Glutamatergic neuron (in vitro differentiated cells): ENCODE measurements around the gene ZNF777. TPM values are rescaled to one million over a fixed set of nuclear protein-coding genes. Genes with fewer than 3 reads are reported as not detected.
"Not testable (repeated sequence)": the region's sequence is repeated elsewhere in the genome, so short reads cannot be mapped to it uniquely, and the experiment has no call there.

Experiments used
- DNase-seq: peaks from one replicate; pipeline ENCODE4 v3.0.0; 2022
- H3K27ac Mint-ChIP-seq: one replicate; pipeline ENCODE4 v1.8.0; 2020; ENCODE audit warnings: mild to moderate bottlenecking, mixed read lengths, inconsistent platforms; ENCODE audit not compliant: unreplicated experiment
- H3K27me3 Mint-ChIP-seq: one replicate; pipeline ENCODE4 v1.8.0; 2020; ENCODE audit warnings: mild to moderate bottlenecking, moderate library complexity, mixed read lengths, inconsistent platforms; ENCODE audit not compliant: unreplicated experiment
- H3K36me3 Mint-ChIP-seq: one replicate; pipeline ENCODE4 v1.8.0; 2020; ENCODE audit warnings: mild to moderate bottlenecking, mixed read lengths, inconsistent platforms; ENCODE audit not compliant: unreplicated experiment
- H3K4me1 Mint-ChIP-seq: one replicate; pipeline ENCODE4 v1.8.0; 2020; ENCODE audit warnings: mild to moderate bottlenecking, low read depth, mixed read lengths, inconsistent platforms; ENCODE audit not compliant: unreplicated experiment
- H3K4me3 Mint-ChIP-seq: one replicate; pipeline ENCODE4 v1.8.0; 2020; ENCODE audit warnings: mild to moderate bottlenecking, mixed read lengths, inconsistent platforms; ENCODE audit not compliant: unreplicated experiment
- H3K9me3 Mint-ChIP-seq: one replicate; pipeline ENCODE4 v1.8.0; 2020; ENCODE audit warnings: mild to moderate bottlenecking, moderate library complexity, mixed read lengths, inconsistent platforms; ENCODE audit not compliant: unreplicated experiment
- CTCF ChIP-seq: fragments of 200-600 bp; sonication (generic); IDR thresholded peaks from one replicate; pipeline ENCODE4 v1.5.0; 2021; ENCODE audit not compliant: partially characterized antibody, unreplicated experiment
- total RNA-seq: library from RNA; stranded (reverse); fragmentation: NEBNext Ultra II Directional; extraction: Animal tissue kit (Norgen Biotek cat#: 25700); gene quantifications from one replicate; pipeline ENCODE4 v1.2.1, GENCODE V29; 2021; ENCODE audit not compliant: unreplicated experiment

Gene ZNF777
- total RNA-seq, 1 donor from 2014 or later: 18.0 TPM

DNA sequence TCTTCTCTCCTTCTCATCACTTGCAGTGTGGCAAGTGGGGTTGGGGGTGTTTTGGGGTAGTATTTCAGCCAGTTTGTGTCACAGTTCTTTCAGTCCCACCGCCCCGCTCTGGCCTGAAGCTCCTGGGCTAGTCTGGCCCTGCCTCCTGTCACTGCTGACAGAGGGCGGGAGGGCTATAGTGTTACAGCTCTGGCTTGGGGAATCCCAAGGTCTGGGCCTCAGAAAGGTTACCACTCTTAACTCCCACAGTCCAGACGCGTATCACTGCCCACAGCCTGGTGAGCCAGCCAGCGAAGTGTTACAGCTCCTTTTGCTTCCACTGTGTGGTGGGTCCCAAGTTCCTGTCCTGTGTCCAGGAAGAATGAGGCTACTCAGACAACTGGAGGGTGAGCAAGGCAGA, 56.0 kb downstream of the ZNF777 start:
- H3K27me3 Mint-ChIP-seq: no peaks in the 10 kb centered on the region
- TF ChIP-seq CTCF: no peak
- no peaks in the 10 kb centered on the region for H3K36me3 Mint-ChIP-seq
- H3K9me3 Mint-ChIP-seq: no peaks in the 10 kb centered on the region
- H3K4me1 Mint-ChIP-seq: no peaks in the 10 kb centered on the region
- DNase-seq: no peak
- H3K4me3 Mint-ChIP-seq: no peak overlapping the region
- H3K27ac Mint-ChIP-seq: no peak overlapping the region

GRCh38 chr7:149404396-149404795, 56.5 kb downstream of the ZNF777 start:
- H3K4me1 Mint-ChIP-seq: no peaks in the 10 kb centered on the region
- no peaks in the 10 kb centered on the region for H3K36me3 Mint-ChIP-seq
- TF ChIP-seq CTCF: no peak
- H3K27ac Mint-ChIP-seq: no peak overlapping the region
- H3K27me3 Mint-ChIP-seq: no peaks in the 10 kb centered on the region
- no peaks in the 10 kb centered on the region for H3K9me3 Mint-ChIP-seq
- H3K4me3 Mint-ChIP-seq: no peak overlapping the region
- DNase-seq: no peak

DNA sequence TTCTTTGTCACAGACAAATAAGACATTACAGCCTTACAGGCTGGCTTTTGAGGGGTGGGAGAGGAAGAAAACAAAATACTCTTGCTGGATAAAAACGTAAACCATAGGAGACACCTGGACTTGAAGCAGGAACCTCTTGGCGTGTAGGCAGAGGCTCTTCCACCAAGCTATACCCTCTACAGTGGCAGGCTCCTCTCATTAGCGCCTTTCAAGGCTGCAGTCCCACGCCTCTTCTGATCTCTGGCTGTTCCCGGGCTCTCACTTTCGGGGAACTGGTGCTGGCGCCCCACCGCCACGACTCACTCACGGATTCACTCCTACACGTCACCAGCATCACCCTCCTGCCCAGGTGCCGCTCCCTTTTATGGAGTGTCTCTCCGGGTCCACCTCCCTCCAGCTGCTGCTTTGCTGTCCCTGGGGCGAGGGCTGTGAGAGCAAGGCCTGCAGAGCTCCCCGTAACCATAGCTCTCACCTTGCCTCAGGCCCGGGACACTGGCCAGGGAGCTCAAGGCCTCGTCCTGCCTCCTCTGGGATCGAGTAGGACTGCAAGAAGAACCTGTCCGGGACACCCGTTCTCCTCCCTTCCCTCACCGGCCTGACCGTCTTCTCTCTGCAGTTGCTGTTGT, 62.6 kb downstream of the ZNF777 start:
- H3K27me3 Mint-ChIP-seq: no peaks in the 10 kb centered on the region
- TF ChIP-seq CTCF: no peak
- DNase-seq: no peak
- peaks cover 2% of the 10 kb centered on the region for H3K9me3 Mint-ChIP-seq
- no peak overlapping the region for H3K27ac Mint-ChIP-seq
- no peak overlapping the region for H3K4me3 Mint-ChIP-seq
- H3K4me1 Mint-ChIP-seq: peaks cover 1% of the 10 kb centered on the region
- H3K36me3 Mint-ChIP-seq: peaks cover 15% of the 10 kb centered on the region

GRCh38 chr7:149397470-149398043, 63.3 kb downstream of the ZNF777 start:
- peaks cover 15% of the 10 kb centered on the region for H3K36me3 Mint-ChIP-seq
- H3K9me3 Mint-ChIP-seq: peaks cover 2% of the 10 kb centered on the region
- no peak overlapping the region for H3K27ac Mint-ChIP-seq
- no peak overlapping the region for H3K4me3 Mint-ChIP-seq
- DNase-seq: no peak
- H3K4me1 Mint-ChIP-seq: peaks cover 1% of the 10 kb centered on the region
- no peaks in the 10 kb centered on the region for H3K27me3 Mint-ChIP-seq
- no peak for TF ChIP-seq CTCF

GRCh38 chr7:149388550-149389335, 72.1 kb downstream of the ZNF777 start:
- H3K27me3 Mint-ChIP-seq, H3K4me1 Mint-ChIP-seq, H3K9me3 Mint-ChIP-seq, H3K4me3 Mint-ChIP-seq, DNase-seq, H3K27ac Mint-ChIP-seq, H3K36me3 Mint-ChIP-seq: not testable (repeated sequence)

DNA sequence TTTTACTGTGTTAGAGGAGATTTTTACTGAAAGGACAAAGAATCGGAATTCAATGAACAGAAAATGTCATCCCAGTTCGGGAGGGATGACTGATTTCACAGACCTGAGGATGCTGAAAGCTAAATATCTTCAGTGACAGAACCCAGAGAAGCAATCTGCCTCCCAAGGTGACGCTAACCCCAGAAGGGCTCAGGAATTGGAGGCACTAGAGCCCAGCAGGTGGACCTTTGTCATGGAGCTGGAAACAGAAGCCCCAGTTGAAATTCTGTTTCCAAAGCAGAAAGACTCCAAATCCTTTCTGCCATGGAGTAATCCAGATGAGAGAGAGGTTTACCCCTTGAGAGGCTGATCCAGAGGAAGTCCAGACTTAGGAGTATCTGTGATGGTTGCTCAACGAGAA, 74.3 kb downstream of the ZNF777 start:
- not testable (repeated sequence) for H3K27ac Mint-ChIP-seq, H3K4me3 Mint-ChIP-seq, H3K9me3 Mint-ChIP-seq, H3K4me1 Mint-ChIP-seq, H3K36me3 Mint-ChIP-seq, DNase-seq, H3K27me3 Mint-ChIP-seq
